Embryonic facial prominence (tissue), 1 donor: ENCODE results near the gene OBSL1.

Experiments used
- DNase-seq: peaks from one replicate; pipeline ENCODE4 v3.0.0-alpha.2; 2016; ENCODE audit errors: extremely low spot score

Gene OBSL1

GRCh38 chr2:219565130-219566080, 5.9 kb downstream of the OBSL1 start:
- DNase-seq: no peak

- no peak for DNase-seq
Observed at GRCh38 chr2:219563271-219563928, 7.9 kb downstream of the OBSL1 start.

DNA sequence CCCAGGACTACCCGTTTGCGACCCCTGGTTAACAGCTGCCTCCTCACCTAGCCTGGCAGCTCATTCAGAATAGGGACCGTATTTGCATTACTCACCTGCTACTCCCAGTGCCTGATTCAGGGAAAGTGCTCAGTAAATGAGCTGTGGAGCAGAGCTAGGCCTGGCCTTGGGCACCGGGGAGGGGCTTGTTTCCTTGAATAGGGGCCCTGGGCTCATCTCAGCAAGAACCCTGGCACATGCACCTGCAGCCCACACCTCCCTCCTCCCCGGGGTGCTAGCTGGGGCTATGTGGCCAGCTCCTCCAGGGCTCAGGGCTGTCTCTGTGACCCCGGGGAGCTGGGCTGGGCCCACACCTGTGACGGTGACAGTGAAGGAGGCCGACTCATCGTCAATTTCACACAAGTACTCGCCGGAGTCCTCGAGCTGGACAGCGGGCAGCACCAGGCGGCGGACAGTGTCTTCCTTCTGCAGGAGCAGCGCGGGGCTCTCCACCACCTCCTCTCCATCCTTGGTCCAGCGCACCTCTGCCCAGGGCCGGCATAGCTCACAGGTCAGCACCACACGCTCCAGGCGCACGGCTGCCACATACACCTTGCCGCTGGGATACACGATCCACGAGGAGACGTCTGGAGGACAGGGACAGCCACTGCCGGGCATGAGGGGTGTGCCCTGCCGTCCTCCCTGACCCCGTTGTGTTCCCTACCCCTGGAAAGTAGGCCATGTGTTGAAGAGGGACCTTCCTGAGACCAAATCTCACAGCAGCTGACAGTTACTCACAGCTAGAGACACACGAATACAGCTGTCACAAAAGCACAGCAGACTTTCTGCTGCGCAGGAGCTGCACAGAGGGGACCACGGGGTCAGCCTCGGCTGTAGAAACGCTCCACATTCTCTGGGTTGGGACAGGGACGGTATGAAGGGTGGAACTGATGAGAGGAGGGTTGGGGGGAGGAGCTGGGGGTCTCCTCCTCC, 9.0 kb downstream of the OBSL1 start:
- no peak for DNase-seq

- no peak for DNase-seq
Observed at GRCh38 chr2:219561179-219562048, 9.9 kb downstream of the OBSL1 start.

DNA sequence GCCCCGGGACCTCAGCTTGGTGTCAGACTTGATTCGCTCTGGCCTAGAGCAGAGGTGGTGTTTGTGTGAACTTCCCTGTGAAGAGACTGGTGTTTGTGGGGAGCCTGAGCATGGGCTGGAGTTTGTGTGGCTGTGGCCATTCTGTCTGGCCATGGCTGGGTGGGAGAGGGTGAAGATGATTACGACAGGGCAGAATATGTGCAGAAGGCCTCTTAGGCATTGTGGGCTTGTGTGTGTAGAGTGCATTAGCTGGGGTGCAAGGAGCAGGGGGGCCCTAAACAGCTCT, 10.5 kb downstream of the OBSL1 start:
- no peak for DNase-seq

DNA sequence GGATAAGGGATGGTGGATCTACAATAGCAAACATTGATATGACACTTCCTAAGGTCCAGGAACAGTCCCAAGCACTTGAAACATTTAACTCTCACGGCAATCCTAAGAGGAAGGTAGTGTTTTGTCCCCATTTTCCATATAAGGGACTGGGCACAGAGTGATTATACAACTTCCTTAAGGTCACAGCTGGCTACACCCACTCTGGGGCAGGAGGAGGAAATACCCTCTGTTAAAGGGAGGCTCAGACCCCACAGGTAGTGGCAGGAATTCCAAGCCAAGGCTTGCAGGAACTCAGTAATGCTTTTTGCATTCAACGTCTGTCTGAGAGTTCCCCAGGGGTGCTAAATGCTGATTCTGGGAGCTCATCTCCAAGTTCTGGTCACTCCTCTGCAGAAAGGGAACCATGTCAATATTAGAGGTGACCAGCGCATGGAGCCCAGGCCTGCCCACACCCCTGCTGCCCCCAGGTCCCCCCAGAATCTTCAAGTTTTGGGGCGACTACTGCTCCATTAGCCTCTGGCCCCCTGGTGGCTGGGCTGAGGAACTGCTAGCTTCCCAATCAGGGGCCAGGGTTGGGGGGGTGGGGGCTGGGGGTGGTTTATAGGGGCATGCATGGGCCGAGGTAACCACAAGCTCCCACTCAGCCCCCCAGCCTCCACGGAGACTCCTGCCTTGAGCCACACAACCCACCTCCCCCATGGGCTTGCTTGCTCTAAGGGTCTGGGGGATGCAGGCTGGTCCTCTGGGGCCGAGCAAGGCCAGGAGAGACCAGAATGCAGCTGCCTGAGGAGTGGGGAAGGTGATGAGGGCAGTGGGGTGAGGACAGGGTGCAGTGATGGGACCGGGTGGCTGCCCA, 11.1 kb downstream of the OBSL1 start:
- no peak for DNase-seq

GRCh38 chr2:219559156-219559915, 12.0 kb downstream of the OBSL1 start:
- no peak for DNase-seq

GRCh38 chr2:219557791-219558785, 13.3 kb downstream of the OBSL1 start:
- DNase-seq: no peak

- no peak for DNase-seq
Observed at GRCh38 chr2:219557320-219557719, 14.0 kb downstream of the OBSL1 start.

GRCh38 chr2:219556413-219556812, 14.9 kb downstream of the OBSL1 start:
- DNase-seq: no peak

- DNase-seq: no peak
Observed at GRCh38 chr2:219555956-219556355, 15.4 kb downstream of the OBSL1 start.

GRCh38 chr2:219554350-219554749, 17.0 kb downstream of the OBSL1 start:
- DNase-seq: no peak

DNA sequence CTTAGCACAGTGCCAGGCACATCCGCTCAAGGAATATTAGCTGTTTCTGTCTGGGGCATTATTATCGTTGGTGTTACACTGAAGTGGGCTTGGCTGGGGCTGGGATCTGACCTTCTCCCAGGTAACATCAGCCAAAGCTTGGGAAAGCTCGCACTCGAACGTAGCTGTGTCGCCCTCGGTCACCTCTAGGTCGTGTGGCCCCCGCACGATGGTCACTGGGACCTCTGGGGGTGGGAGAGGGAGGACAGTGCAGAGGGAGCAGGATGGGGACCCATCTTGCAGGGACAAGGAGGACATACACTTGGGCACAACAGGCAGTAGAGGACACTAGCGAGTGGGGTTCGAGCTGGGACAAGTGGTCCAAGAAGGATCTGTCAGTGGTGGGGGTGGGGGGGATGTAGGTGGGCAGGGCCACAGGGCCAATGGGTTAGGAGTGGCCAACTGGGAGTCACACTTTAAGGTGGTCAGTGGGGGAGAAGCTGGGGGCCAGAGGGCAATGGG, 17.8 kb downstream of the OBSL1 start:
- DNase-seq: no peak

DNA sequence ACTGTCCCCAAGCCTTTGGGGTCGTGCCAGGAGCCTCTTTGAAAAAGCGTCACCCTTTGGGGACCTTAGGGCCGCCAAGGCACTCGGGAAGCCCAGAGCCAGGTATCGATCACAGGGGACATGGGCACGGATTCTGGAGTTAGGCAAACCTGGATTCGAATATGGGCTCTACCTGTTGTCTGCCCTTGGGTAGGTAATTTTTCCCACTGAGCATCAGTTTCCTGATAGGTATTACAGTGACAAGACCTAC, 18.2 kb downstream of the OBSL1 start:
- DNase-seq: no peak

DNA sequence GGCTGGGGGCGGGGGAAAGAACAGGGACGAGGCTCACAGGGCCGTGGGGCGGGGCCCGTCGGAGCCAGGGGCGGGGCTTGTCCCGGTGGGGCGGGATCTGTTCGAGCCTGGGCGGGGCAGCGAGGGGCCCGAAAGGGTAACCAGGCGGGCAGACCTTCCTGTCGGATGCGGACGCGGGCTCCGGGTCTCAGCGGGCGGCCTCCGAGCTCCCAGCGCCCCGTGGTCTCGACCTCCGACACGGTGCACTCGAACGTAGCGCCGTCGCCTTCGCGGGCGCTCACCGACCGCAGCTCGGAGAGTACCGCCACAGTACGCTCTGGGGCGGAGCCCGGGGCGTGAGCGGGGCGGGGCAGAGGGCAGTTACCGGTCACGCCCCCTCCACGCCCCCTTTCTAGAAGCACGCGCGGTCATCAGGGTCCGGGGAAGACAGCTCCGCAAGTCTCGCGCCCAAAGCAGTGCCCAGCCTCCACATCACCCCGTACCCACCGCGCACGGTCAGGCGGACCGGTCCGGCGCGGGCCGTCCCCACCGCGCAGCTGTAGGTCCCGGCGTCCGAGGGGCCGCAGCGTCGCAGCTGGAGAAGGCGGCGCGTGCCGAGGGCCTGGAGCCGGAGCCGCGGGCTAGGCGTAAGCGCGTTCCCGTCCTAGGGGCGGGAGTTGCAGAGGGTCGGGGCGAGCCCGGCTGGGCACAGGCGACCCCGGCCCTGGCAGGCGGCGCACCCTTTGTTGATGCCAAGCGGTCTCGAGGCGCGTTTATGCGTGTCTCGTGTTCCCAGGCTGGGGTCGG, 18.8 kb downstream of the OBSL1 start:
- DNase-seq: peak; percentile 42

DNA sequence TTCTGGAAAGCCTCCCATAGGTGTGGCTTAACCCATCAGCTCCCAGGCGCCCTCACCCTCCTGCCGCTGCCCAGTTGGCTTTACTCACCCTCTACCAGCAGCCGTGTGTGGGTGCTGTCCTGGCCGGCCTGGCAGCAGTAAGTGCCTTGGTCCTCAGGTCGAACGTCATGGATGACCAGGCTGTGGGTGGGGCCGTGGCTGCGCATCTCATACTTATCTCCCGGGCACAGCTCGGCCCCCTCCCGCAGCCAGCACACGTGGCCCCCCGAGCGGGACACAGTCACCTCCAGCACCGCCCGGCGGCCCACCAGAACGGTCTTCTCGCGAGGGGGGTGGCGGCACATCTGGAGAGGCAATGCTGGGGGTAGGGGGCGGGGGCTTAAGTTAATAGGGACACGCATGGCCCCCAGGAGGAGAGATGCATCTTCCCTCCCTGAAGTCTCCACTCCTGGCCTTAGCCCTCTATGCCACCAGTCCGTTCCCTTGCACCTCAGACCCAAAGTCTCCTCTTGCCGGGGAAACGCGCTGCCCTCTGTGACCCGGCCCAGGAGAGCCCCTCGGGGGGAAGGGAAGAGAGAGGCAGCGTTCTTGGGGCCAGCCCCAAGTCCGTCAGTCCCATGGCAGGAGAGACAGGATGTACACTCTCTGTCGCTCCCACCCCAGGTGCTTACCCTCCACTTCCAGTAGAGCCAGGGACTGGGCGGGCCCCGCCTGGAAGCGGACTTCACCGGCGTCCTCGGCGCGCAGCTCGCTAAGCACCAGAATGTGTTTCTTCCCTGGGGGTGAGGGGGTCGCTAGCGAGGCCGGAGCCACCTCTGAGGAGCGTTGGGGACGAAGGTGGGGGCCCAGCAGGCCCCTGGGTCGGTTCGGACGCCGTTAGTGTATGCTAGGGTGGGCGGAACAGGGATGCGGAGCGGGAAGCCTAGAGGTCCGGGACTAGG, 19.6 kb downstream of the OBSL1 start:
- DNase-seq: no peak
